Glutamatergic neuron (in vitro differentiated cells): ENCODE measurements around the gene PSMB10. TPM values are rescaled to one million over a fixed set of nuclear protein-coding genes. Genes with fewer than 3 reads are reported as not detected.

Source experiments
- DNase-seq: peaks from one replicate; pipeline ENCODE4 v3.0.0; 2022
- H3K27ac Mint-ChIP-seq: one replicate; pipeline ENCODE4 v1.8.0; 2020; ENCODE audit warnings: mild to moderate bottlenecking, mixed read lengths, inconsistent platforms; ENCODE audit not compliant: unreplicated experiment
- H3K27me3 Mint-ChIP-seq: one replicate; pipeline ENCODE4 v1.8.0; 2020; ENCODE audit warnings: mild to moderate bottlenecking, moderate library complexity, mixed read lengths, inconsistent platforms; ENCODE audit not compliant: unreplicated experiment
- H3K36me3 Mint-ChIP-seq: one replicate; pipeline ENCODE4 v1.8.0; 2020; ENCODE audit warnings: mild to moderate bottlenecking, mixed read lengths, inconsistent platforms; ENCODE audit not compliant: unreplicated experiment
- H3K4me1 Mint-ChIP-seq: one replicate; pipeline ENCODE4 v1.8.0; 2020; ENCODE audit warnings: mild to moderate bottlenecking, low read depth, mixed read lengths, inconsistent platforms; ENCODE audit not compliant: unreplicated experiment
- H3K4me3 Mint-ChIP-seq: one replicate; pipeline ENCODE4 v1.8.0; 2020; ENCODE audit warnings: mild to moderate bottlenecking, mixed read lengths, inconsistent platforms; ENCODE audit not compliant: unreplicated experiment
- H3K9me3 Mint-ChIP-seq: one replicate; pipeline ENCODE4 v1.8.0; 2020; ENCODE audit warnings: mild to moderate bottlenecking, moderate library complexity, mixed read lengths, inconsistent platforms; ENCODE audit not compliant: unreplicated experiment
- CTCF ChIP-seq: fragments of 200-600 bp; sonication (generic); IDR thresholded peaks from one replicate; pipeline ENCODE4 v1.5.0; 2021; ENCODE audit not compliant: partially characterized antibody, unreplicated experiment
- total RNA-seq: library from RNA; stranded (reverse); fragmentation: NEBNext Ultra II Directional; extraction: Animal tissue kit (Norgen Biotek cat#: 25700); gene quantifications from one replicate; pipeline ENCODE4 v1.2.1, GENCODE V29; 2021; ENCODE audit not compliant: unreplicated experiment

Gene PSMB10
- total RNA-seq, 1 donor from 2014 or later: 11.0 TPM

- Mint-ChIP-seq H3K9me3 (peaks cover 15% of the 10 kb centered on the region), H3K27ac (peak overlapping the region; percentile 97), H3K4me1 (peaks cover 13% of the 10 kb centered on the region)
These were observed 1.1 kb downstream of the PSMB10 start for GRCh38 chr16:67935402-67936123.

GRCh38 chr16:67935101-67935401 is 1.6 kb downstream of the PSMB10 start:
- Mint-ChIP-seq H3K27ac (peak overlapping the region; percentile 62), H3K36me3 (no peaks in the 10 kb centered on the region), H3K27me3 (peaks cover 16% of the 10 kb centered on the region), H3K4me1 (peaks cover 13% of the 10 kb centered on the region), H3K9me3 (peaks cover 15% of the 10 kb centered on the region), H3K4me3 (peak overlapping the region; percentile 100)
- no peak for DNase-seq
- TF ChIP-seq CTCF: no peak

More at GRCh38 chr16:67935402-67936123, 1.1 kb downstream of the PSMB10 start:
- Mint-ChIP-seq H3K4me3 (peak overlapping the region; percentile 100), H3K36me3 (no peaks in the 10 kb centered on the region), H3K27me3 (peaks cover 16% of the 10 kb centered on the region)
- peak; percentile 89 for DNase-seq
- no peak for TF ChIP-seq CTCF

- H3K4me1 Mint-ChIP-seq: peaks cover 13% of the 10 kb centered on the region
- H3K36me3 Mint-ChIP-seq: no peaks in the 10 kb centered on the region
- H3K4me3 Mint-ChIP-seq: peak overlapping the region; percentile 100
- peak overlapping the region; percentile 62 for H3K27ac Mint-ChIP-seq
- peaks cover 16% of the 10 kb centered on the region for H3K27me3 Mint-ChIP-seq
- no peak for TF ChIP-seq CTCF
- no peak for DNase-seq
- H3K9me3 Mint-ChIP-seq: peaks cover 15% of the 10 kb centered on the region
These were observed 2.1 kb downstream of the PSMB10 start for GRCh38 chr16:67934306-67935100.

GRCh38 chr16:67933805-67934204 is 2.8 kb downstream of the PSMB10 start:
- Mint-ChIP-seq H3K9me3 (peaks cover 15% of the 10 kb centered on the region), H3K27me3 (peaks cover 16% of the 10 kb centered on the region), H3K27ac (peak overlapping the region; percentile 38), H3K4me3 (peak overlapping the region; percentile 5), H3K4me1 (peaks cover 13% of the 10 kb centered on the region), H3K36me3 (no peaks in the 10 kb centered on the region)
- DNase-seq: no peak
- no peak for TF ChIP-seq CTCF

- Mint-ChIP-seq H3K36me3 (no peaks in the 10 kb centered on the region), H3K4me3 (no peak overlapping the region), H3K27ac (no peak overlapping the region), H3K27me3 (peaks cover 16% of the 10 kb centered on the region), H3K9me3 (peaks cover 15% of the 10 kb centered on the region), H3K4me1 (peaks cover 13% of the 10 kb centered on the region)
- no peak for DNase-seq
- TF ChIP-seq CTCF: no peak
These were observed 4.2 kb downstream of the PSMB10 start for GRCh38 chr16:67932462-67932840.
